Prostate gland (tissue), 2 donors: Measurements from ENCODE around the gene SSH2. TPM values are rescaled to one million over a fixed set of nuclear protein-coding genes. Genes with fewer than 3 reads are reported as not detected.
"Not testable (repeated sequence)": the region's sequence is repeated elsewhere in the genome, so short reads cannot be mapped to it uniquely, and the experiment has no call there.

ENCODE experiments used
- DNase-seq: peaks from one replicate; pipeline ENCODE4 v3.0.0-alpha.2; 2019; ENCODE audit warnings: low spot score
- H3K27ac ChIP-seq, 2 donors: fragments of 200-600 bp; sonication (generic); 2 replicates each; pipeline ENCODE4 v1.5.1; 2017 to 2019
- H3K27me3 ChIP-seq: fragments of 200-600 bp; sonication (generic); replicated peaks from 2 replicates; pipeline ENCODE4 v1.5.1; 2019; ENCODE audit not compliant: insufficient read depth
- H3K36me3 ChIP-seq, 2 donors: fragments of 200-600 bp; sonication (generic); 1 replicate in 1 of 2; 2 replicates in 1 of 2; pipeline versions ENCODE4 v1.5.1 to v1.8.1; 2017 to 2019
- H3K4me1 ChIP-seq: fragments of 200-600 bp; sonication (generic); replicated peaks from 2 replicates; pipeline ENCODE4 v1.5.1; 2019
- H3K4me3 ChIP-seq, 2 donors: fragments of 200-600 bp; sonication (generic); 2 replicates each; pipeline ENCODE4 v1.5.1; 2017 to 2019
- H3K9me3 ChIP-seq: fragments of 200-600 bp; sonication (generic); 2 replicates; pipeline ENCODE4 v1.5.1; 2017
- POLR2A ChIP-seq: fragments of 450-650 bp; IDR thresholded peaks from one replicate; pipeline ENCODE4 v1.6.1; 2016; ENCODE audit warnings: antibody characterized with exemption, mild to moderate bottlenecking
- POLR2AphosphoS5 ChIP-seq: sonication (generic); formaldehyde crosslinking; IDR thresholded peaks from one replicate; pipeline ENCODE4 v1.6.1; 2017; ENCODE audit warnings: antibody characterized with exemption
- WGBS: methylation state at CpG from one replicate; pipeline ENCODE4 v1.1.5; 2018; 5-methylcytosine and 5-hydroxymethylcytosine counted together
- intact Hi-C: fragments of 100-400 bp; cut with DNase I; formaldehyde crosslinking; loops from one replicate; pipeline ENCODE4 v1.14.2; 2022
- total RNA-seq, 2 donors: library from RNA; depleted of rRNA; stranded (reverse); fragments of >200 nt; gene quantifications; one replicate each; pipeline ENCODE4 v1.1.0, GENCODE V29; 2016
- TF ChIP-seq, protein P1 (sequence below), 4 experiments: fragments of 200-600 bp in 2 of 4; fragments of 450-650 bp in 2 of 4; sonication (generic) in 2 of 4; IDR thresholded peaks; 1 replicate in 3 of 4; 2 replicates in 1 of 4; pipeline ENCODE4 v1.5.1; 2016 to 2019; ENCODE audit warnings: antibody characterized with exemption in 4 of 4, mild to moderate bottlenecking in 2 of 4, moderate library complexity in 2 of 4

The SSH2 gene
- total RNA-seq, 2 donors from 2014 or later: 10.1 to 27.5 TPM

DNA sequence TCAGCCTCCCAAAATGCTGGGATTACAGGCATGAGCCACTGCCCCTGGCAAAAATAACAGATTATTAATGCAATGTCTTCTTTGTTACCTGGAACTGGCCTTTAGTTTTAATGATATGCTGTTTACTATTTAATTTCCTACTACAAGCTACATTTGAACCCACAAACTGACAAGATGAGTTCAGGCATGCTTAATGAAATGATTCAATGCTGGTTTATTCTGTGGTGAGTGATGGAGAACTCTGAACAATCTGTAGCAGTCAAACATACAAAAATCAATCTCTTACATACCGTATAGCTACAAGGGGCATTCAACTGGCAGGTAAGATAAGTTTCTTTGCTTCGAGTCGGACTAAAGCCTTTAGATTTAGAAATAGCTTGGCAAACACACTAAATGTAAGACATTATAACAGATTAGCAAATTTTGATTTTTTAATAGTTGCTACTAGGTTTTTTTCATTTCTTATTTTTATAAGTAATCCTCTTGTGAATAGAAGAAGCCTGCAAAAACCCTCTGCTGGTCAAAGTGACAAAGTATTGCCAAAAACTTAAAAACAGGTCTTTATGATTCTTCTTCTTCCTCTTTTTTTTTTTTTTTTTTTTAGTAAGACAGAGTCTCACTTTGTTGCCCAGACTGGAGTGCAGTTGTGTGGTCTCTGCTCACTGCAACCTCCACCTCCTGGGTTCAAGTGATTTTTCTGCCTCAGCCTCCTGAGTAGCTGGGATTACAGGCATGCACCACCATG lies 138.5 kb downstream of the SSH2 start:
- no peaks in the 10 kb centered on the region for H3K9me3 ChIP-seq
- no peaks in the 10 kb centered on the region for H3K4me1 ChIP-seq
- DNase-seq: no peak
- H3K27me3 ChIP-seq: no peaks in the 10 kb centered on the region
- H3K4me3 ChIP-seq: no peak overlapping the region
- 89% methylated on average over 3 of the region's 3 CpGs for WGBS
- no peaks in the 10 kb centered on the region for H3K36me3 ChIP-seq
- intact Hi-C loops: no loop called here
- H3K27ac ChIP-seq: no peak overlapping the region
- TF ChIP-seq, protein P1, sequence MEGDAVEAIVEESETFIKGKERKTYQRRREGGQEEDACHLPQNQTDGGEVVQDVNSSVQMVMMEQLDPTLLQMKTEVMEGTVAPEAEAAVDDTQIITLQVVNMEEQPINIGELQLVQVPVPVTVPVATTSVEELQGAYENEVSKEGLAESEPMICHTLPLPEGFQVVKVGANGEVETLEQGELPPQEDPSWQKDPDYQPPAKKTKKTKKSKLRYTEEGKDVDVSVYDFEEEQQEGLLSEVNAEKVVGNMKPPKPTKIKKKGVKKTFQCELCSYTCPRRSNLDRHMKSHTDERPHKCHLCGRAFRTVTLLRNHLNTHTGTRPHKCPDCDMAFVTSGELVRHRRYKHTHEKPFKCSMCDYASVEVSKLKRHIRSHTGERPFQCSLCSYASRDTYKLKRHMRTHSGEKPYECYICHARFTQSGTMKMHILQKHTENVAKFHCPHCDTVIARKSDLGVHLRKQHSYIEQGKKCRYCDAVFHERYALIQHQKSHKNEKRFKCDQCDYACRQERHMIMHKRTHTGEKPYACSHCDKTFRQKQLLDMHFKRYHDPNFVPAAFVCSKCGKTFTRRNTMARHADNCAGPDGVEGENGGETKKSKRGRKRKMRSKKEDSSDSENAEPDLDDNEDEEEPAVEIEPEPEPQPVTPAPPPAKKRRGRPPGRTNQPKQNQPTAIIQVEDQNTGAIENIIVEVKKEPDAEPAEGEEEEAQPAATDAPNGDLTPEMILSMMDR (IDR thresholded peaks at IDR 0.05): no peak
- TF ChIP-seq POLR2A (no peak), POLR2AphosphoS5 (no peak)

DNA sequence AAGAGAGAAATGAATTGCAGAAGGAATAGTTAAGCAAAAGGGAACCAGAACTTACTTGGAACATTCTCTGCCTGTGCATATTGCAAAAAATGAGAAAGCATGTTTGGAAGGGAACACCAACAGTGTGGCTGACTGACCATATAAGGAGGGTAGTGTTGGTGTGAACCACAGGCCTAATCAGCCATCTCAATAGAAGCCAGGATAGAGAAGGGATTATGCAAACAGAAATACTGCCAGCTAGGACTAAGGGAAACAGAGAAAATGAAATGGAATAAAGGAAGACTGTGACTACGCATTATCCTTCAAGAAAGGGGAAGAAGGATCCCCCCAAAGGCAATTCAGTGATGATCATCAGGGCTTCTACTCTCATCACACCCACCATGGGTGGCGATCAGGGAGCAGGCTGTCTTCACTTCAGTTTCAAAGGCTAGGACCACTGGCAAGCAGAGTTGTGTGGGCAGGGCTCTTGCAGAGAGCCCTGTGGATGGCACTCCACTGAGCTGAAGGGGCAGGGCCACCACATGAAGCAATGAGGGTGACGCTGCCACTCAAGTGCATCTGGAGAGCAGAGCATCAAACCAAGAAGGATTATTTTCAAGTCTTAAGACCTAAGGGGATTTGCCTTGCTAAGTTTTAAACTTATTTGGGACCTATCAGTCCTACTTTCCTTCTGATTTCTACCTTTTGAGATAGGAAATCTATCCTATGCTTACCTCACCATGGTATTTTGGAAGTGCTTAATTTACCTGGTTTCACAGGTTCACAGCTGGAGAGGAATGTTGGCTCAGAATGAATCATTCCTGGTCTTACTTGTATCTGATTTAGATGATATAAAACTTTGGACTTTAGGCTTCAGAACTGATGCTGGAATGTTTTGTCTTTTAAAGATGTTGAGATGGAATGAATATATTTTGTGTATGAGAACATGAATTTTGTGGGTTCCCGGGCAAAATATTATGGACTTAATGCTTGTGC lies 140.5 kb downstream of the SSH2 start:
- WGBS: 94% methylated on average over 4 of the region's 4 CpGs
- Histone ChIP-seq H3K4me3 (no peak overlapping the region), H3K27me3 (no peaks in the 10 kb centered on the region), H3K9me3 (no peaks in the 10 kb centered on the region), H3K4me1 (no peaks in the 10 kb centered on the region), H3K36me3 (no peaks in the 10 kb centered on the region), H3K27ac (no peak overlapping the region)
- intact Hi-C loops: no loop called here
- TF ChIP-seq, protein P1 (IDR thresholded peaks at IDR 0.05): no peak
- DNase-seq: no peak

DNA sequence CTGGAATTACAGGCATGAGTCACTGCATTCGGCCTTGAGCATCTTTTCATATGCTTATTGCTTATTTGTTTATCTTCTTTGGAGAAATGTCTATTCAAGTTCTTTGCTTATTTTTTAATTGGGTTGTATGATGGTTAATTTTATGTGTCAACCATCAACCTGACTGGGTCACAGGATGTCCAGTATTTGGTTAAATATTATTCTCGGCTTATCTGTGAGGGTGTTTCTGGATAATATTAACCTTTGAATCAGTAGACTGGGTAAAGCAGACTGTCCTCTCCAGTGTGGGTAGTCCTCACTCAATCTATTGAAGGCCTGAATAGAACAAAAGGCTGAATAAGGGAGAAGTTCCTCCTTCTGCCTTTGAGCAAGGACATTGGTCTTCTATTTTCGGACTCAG lies 142.0 kb downstream of the SSH2 start:
- intact Hi-C loops: no loop called here
- H3K27ac ChIP-seq: no peak overlapping the region
- H3K27me3 ChIP-seq: no peaks in the 10 kb centered on the region
- H3K9me3 ChIP-seq: no peaks in the 10 kb centered on the region
- DNase-seq: no peak
- no peaks in the 10 kb centered on the region for H3K36me3 ChIP-seq
- H3K4me1 ChIP-seq: no peaks in the 10 kb centered on the region
- H3K4me3 ChIP-seq: no peak overlapping the region
- TF ChIP-seq, protein P1 (IDR thresholded peaks at IDR 0.05): no peak
- no peak for TF ChIP-seq POLR2AphosphoS5
- 94% methylated on average over 3 of the region's 3 CpGs for WGBS

GRCh38 chr17:29782917-29783316 lies 147.1 kb downstream of the SSH2 start:
- Histone ChIP-seq H3K27ac (no peak overlapping the region), H3K9me3 (no peaks in the 10 kb centered on the region), H3K27me3 (no peaks in the 10 kb centered on the region), H3K4me3 (no peak overlapping the region), H3K4me1 (no peaks in the 10 kb centered on the region), H3K36me3 (no peaks in the 10 kb centered on the region)
- DNase-seq: no peak
- TF ChIP-seq POLR2AphosphoS5 (no peak), POLR2A (no peak)
- TF ChIP-seq, protein P1 (IDR thresholded peaks at IDR 0.05): no peak
- intact Hi-C loops: no loop called here
- WGBS: 95% methylated on average over 5 of the region's 5 CpGs

- not testable (repeated sequence) for DNase-seq, H3K4me1 ChIP-seq, H3K27me3 ChIP-seq, H3K9me3 ChIP-seq, H3K27ac ChIP-seq, H3K4me3 ChIP-seq, H3K36me3 ChIP-seq
- intact Hi-C loops: loop anchor here (1.0 to 5.0 kb wide), 2 partner anchors 140 to 198 kb away; no protein-coding TSS in a partner anchor
- WGBS: 89% methylated on average over 8 of the region's 8 CpGs
Measured at GRCh38 chr17:29779812-29780190, 150.2 kb downstream of the SSH2 start.
